ENCODE data around the gene MBOAT7.
A peak's percentile ranks its signal among the peaks of the same experiment; 100 is the strongest.

Gene MBOAT7

GRCh38 chr19:54211235-54211634, 21.9 kb upstream of the MBOAT7 start:
- no peak for DNase-seq (ENCODE audit: extremely low read depth, insufficient read length)
- Histone ChIP-seq H3K4me3 (replicated peaks; ENCODE audit: low read depth, low read length) (no peak overlapping the region), H3K36me3 (ENCODE audit: control insufficient read depth, insufficient read depth, low read length) (peaks cover 19% of the 10 kb centered on the region), H3K27me3 (replicated peaks; ENCODE audit: control insufficient read depth, insufficient read depth, low read length) (no peaks in the 10 kb centered on the region)
- TF ChIP-seq, protein P1, sequence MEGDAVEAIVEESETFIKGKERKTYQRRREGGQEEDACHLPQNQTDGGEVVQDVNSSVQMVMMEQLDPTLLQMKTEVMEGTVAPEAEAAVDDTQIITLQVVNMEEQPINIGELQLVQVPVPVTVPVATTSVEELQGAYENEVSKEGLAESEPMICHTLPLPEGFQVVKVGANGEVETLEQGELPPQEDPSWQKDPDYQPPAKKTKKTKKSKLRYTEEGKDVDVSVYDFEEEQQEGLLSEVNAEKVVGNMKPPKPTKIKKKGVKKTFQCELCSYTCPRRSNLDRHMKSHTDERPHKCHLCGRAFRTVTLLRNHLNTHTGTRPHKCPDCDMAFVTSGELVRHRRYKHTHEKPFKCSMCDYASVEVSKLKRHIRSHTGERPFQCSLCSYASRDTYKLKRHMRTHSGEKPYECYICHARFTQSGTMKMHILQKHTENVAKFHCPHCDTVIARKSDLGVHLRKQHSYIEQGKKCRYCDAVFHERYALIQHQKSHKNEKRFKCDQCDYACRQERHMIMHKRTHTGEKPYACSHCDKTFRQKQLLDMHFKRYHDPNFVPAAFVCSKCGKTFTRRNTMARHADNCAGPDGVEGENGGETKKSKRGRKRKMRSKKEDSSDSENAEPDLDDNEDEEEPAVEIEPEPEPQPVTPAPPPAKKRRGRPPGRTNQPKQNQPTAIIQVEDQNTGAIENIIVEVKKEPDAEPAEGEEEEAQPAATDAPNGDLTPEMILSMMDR (IDR thresholded peaks at IDR 0.05; ENCODE audit: insufficient read depth, low read length, poor library complexity, severe bottlenecking) = no peak

GRCh38 chr19:54209811-54210494, 20.6 kb upstream of the MBOAT7 start:
- no peak for DNase-seq (ENCODE audit: extremely low read depth, insufficient read length)
- Histone ChIP-seq H3K36me3 (ENCODE audit: control insufficient read depth, insufficient read depth, low read length) (peaks cover 24% of the 10 kb centered on the region), H3K4me3 (replicated peaks; ENCODE audit: low read depth, low read length) (no peak overlapping the region), H3K27me3 (replicated peaks; ENCODE audit: control insufficient read depth, insufficient read depth, low read length) (no peaks in the 10 kb centered on the region)
- TF ChIP-seq, protein P1 (IDR thresholded peaks at IDR 0.05; ENCODE audit: insufficient read depth, low read length, poor library complexity, severe bottlenecking) = no peak

DNA sequence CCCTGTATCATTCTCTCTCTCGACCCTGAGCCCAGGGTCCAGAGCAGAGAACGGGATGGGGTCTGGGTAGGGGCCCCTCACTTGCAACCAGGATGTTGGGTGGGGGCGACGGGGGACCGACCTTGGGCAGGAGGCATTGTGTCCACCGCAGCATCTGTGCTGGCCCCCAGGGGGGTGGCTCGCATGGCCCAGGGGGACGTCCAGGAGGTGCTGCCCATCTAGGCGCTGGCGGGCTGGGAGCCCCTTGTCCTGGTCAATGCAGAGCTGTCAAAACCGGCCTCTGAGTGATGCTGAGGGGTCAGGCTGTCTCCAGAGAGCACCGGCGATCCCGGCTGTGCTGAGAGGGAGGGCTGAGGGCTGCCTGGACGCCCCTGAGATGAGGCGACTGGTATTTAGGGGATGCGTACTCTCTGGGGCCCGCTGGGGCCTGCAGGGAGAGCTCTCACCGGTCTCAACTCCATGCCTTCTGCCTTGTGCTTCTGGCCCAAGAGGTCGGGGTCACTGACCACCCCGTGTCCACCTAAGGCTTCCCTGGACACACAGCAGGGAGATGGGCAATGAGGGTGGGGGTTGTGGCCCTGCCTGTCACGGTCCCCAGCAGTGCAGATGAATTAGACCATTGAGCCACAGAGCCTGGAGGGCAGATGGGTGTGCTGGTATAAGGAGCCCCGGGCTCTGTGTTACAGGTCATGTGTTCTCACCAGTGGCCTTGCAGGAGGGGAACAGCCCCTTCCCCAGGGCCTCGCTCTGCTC, 19.9 kb upstream of the MBOAT7 start:
- H3K36me3 ChIP-seq (ENCODE audit: control insufficient read depth, insufficient read depth, low read length) = peaks cover 28% of the 10 kb centered on the region

GRCh38 chr19:54208784-54209057, 19.3 kb upstream of the MBOAT7 start:
- TF ChIP-seq, protein P1 (IDR thresholded peaks at IDR 0.05; ENCODE audit: insufficient read depth, low read length, poor library complexity, severe bottlenecking) = no peak
- Histone ChIP-seq H3K36me3 (ENCODE audit: control insufficient read depth, insufficient read depth, low read length) (peaks cover 28% of the 10 kb centered on the region), H3K27me3 (replicated peaks; ENCODE audit: control insufficient read depth, insufficient read depth, low read length) (no peaks in the 10 kb centered on the region), H3K4me3 (replicated peaks; ENCODE audit: low read depth, low read length) (no peak overlapping the region)
- DNase-seq (ENCODE audit: extremely low read depth, insufficient read length) = no peak

More for the DNA sequence above, 19.9 kb upstream of the MBOAT7 start:
- TF ChIP-seq, protein P1 (IDR thresholded peaks at IDR 0.05; ENCODE audit: insufficient read depth, low read length, poor library complexity, severe bottlenecking) = no peak
- no peaks in the 10 kb centered on the region for H3K27me3 ChIP-seq (replicated peaks; ENCODE audit: control insufficient read depth, insufficient read depth, low read length)
- peak; percentile 68 for DNase-seq (ENCODE audit: extremely low read depth, insufficient read length)
- no peak overlapping the region for H3K4me3 ChIP-seq (replicated peaks; ENCODE audit: low read depth, low read length)

GRCh38 chr19:54207983-54208783, 18.8 kb upstream of the MBOAT7 start:
- peak; percentile 62 for DNase-seq (ENCODE audit: extremely low read depth, insufficient read length)
- Histone ChIP-seq H3K4me3 (replicated peaks; ENCODE audit: low read depth, low read length) (no peak overlapping the region), H3K27me3 (replicated peaks; ENCODE audit: control insufficient read depth, insufficient read depth, low read length) (no peaks in the 10 kb centered on the region), H3K36me3 (ENCODE audit: control insufficient read depth, insufficient read depth, low read length) (peaks cover 28% of the 10 kb centered on the region)
- TF ChIP-seq, protein P1 (IDR thresholded peaks at IDR 0.05; ENCODE audit: insufficient read depth, low read length, poor library complexity, severe bottlenecking) = no peak

Data from GM06990 (cell line).